ENCODE data around the gene ALG14. TPM values are rescaled to one million over a fixed set of nuclear protein-coding genes. Genes with fewer than 3 reads are reported as not detected.

Gene ALG14
- total RNA-seq, 1 donor from 2014 or later: 4.6 TPM

GRCh38 chr1:94970783-94971182, 102.0 kb downstream of the ALG14 start:
- no peak for ATAC-seq
- DNase-seq: no peak
- Histone ChIP-seq H3K36me3 (no peaks in the 10 kb centered on the region), H3K27ac (peak overlapping the region; percentile 56), H3K27me3 (ENCODE audit: low read depth) (no peaks in the 10 kb centered on the region), H3K9me3 (no peaks in the 10 kb centered on the region), H3K4me3 (no peak overlapping the region), H3K4me1 (peaks cover 15% of the 10 kb centered on the region)
- intact Hi-C loops (cut with DNase I): no loop called here
- TF ChIP-seq, protein P1, sequence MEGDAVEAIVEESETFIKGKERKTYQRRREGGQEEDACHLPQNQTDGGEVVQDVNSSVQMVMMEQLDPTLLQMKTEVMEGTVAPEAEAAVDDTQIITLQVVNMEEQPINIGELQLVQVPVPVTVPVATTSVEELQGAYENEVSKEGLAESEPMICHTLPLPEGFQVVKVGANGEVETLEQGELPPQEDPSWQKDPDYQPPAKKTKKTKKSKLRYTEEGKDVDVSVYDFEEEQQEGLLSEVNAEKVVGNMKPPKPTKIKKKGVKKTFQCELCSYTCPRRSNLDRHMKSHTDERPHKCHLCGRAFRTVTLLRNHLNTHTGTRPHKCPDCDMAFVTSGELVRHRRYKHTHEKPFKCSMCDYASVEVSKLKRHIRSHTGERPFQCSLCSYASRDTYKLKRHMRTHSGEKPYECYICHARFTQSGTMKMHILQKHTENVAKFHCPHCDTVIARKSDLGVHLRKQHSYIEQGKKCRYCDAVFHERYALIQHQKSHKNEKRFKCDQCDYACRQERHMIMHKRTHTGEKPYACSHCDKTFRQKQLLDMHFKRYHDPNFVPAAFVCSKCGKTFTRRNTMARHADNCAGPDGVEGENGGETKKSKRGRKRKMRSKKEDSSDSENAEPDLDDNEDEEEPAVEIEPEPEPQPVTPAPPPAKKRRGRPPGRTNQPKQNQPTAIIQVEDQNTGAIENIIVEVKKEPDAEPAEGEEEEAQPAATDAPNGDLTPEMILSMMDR (IDR thresholded peaks at IDR 0.05): no peak

GRCh38 chr1:94969137-94969536, 103.6 kb downstream of the ALG14 start:
- DNase-seq (no peak), ATAC-seq (no peak)
- H3K27ac ChIP-seq: no peak overlapping the region
- no peak overlapping the region for H3K4me3 ChIP-seq
- peaks cover 15% of the 10 kb centered on the region for H3K4me1 ChIP-seq
- intact Hi-C loops (cut with DNase I): no loop called here
- no peaks in the 10 kb centered on the region for H3K27me3 ChIP-seq (ENCODE audit: low read depth)
- TF ChIP-seq, protein P1 (IDR thresholded peaks at IDR 0.05): no peak
- H3K9me3 ChIP-seq: no peaks in the 10 kb centered on the region
- H3K36me3 ChIP-seq: no peaks in the 10 kb centered on the region

DNA sequence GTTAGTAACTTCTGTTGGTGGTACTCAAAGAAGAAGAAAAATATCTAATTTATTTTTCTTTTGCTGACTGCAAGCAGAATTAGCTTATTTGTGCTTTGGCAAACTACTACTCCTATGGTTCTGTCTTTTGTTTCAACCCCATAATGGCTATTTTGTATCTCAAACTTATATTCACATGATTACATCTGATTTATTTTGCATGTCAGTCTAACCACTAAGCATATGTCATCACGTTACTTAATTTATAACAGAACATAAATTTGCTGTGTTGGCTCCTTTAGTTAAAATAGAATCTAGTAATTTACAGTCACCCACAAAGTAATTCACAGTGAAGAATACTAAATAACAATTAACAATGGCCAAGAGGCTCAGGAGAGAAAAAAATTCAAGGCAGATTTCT, 106.7 kb downstream of the ALG14 start:
- Histone ChIP-seq H3K27ac (no peak overlapping the region), H3K4me1 (peaks cover 31% of the 10 kb centered on the region), H3K36me3 (no peaks in the 10 kb centered on the region), H3K9me3 (no peaks in the 10 kb centered on the region), H3K4me3 (no peak overlapping the region), H3K27me3 (ENCODE audit: low read depth) (no peaks in the 10 kb centered on the region)
- ATAC-seq (no peak), DNase-seq (no peak)
- TF ChIP-seq, protein P1 (IDR thresholded peaks at IDR 0.05): no peak
- intact Hi-C loops (cut with DNase I): no loop called here

GRCh38 chr1:94963864-94964263, 108.9 kb downstream of the ALG14 start:
- intact Hi-C loops (cut with DNase I): no loop called here
- Histone ChIP-seq H3K9me3 (no peaks in the 10 kb centered on the region), H3K27me3 (ENCODE audit: low read depth) (no peaks in the 10 kb centered on the region), H3K4me3 (no peak overlapping the region), H3K36me3 (no peaks in the 10 kb centered on the region), H3K4me1 (peaks cover 26% of the 10 kb centered on the region), H3K27ac (no peak overlapping the region)
- TF ChIP-seq, protein P1 (IDR thresholded peaks at IDR 0.05): no peak
- ATAC-seq (no peak), DNase-seq (no peak)

GRCh38 chr1:94962409-94963265, 110.1 kb downstream of the ALG14 start:
- TF ChIP-seq, protein P1 (IDR thresholded peaks at IDR 0.05): no peak
- H3K27ac ChIP-seq: peak overlapping the region; percentile 83
- peak; percentile 75 to 81 for ATAC-seq
- H3K9me3 ChIP-seq: no peaks in the 10 kb centered on the region
- peaks cover 26% of the 10 kb centered on the region for H3K4me1 ChIP-seq
- DNase-seq: no peak
- H3K36me3 ChIP-seq: no peaks in the 10 kb centered on the region
- intact Hi-C loops (cut with DNase I): no loop called here
- H3K4me3 ChIP-seq: peak overlapping the region; percentile 56
- H3K27me3 ChIP-seq (ENCODE audit: low read depth): no peaks in the 10 kb centered on the region
